PC-3 (cell line): ENCODE data around the gene ZNF407. TPM values are rescaled to one million over a fixed set of nuclear protein-coding genes. Genes with fewer than 3 reads are reported as not detected.

Source experiments
- ATAC-seq: fragments of 200-7000 bp; cut with Tn5 transposase; 2 replicates; pipeline ENCODE4 v1.9.1; 2020; ENCODE audit warnings: mild to moderate bottlenecking, moderate library complexity
- BruUV-seq: library from RNA; stranded (reverse); fragments of 400-500 nt; replicated peaks from 2 replicates; lab custom pipeline; 2021; lab: Mats Ljungman, UMichigan
- CTCF ChIA-PET: fragments of 300-600 bp; sonication (Branson Sonifier 250); formaldehyde crosslinking; loops from one replicate; lab custom pipeline; 2022; ENCODE audit warnings: antibody characterized with exemption; lab: Charles Lee
- POLR2A ChIA-PET: fragments of 300-600 bp; sonication (Branson Sonifier 250); formaldehyde crosslinking; loops from one replicate; lab custom pipeline; 2022; ENCODE audit warnings: antibody characterized with exemption; ENCODE audit not compliant: unreplicated experiment; lab: Charles Lee
- DNase-seq: peaks from one replicate; pipeline ENCODE4 v3.0.0-alpha.2; 2015
- H2AFZ ChIP-seq: fragments of 300-600 bp; sonication (generic); 2 replicates; pipeline ENCODE4 v1.6.0; 2016; ENCODE audit warnings: antibody characterized with exemption, low read length
- H3F3A ChIP-seq: fragments of 300-600 bp; sonication (generic); one replicate; pipeline ENCODE4 v1.6.0; 2017; ENCODE audit warnings: antibody characterized with exemption, low read length, control low read depth, mild to moderate bottlenecking; ENCODE audit not compliant: unreplicated experiment
- H3K27ac ChIP-seq: fragments of 300-600 bp; sonication (generic); 2 replicates; pipeline ENCODE4 v1.5.1; 2016; ENCODE audit warnings: mild to moderate bottlenecking, low read length
- H3K27me3 ChIP-seq: fragments of 300-600 bp; sonication (generic); 2 replicates; pipeline ENCODE4 v1.6.1; 2016; ENCODE audit warnings: low read length, mixed read lengths
- H3K36me3 ChIP-seq: fragments of 300-600 bp; sonication (generic); 2 replicates; pipeline ENCODE4 v1.6.1; 2016; ENCODE audit warnings: low read depth, mixed run types, low read length, mixed read lengths
- H3K4me1 ChIP-seq: fragments of 300-600 bp; sonication (generic); 2 replicates; pipeline ENCODE4 v1.5.1; 2016; ENCODE audit warnings: low read length; ENCODE audit not compliant: insufficient read depth
- H3K4me2 ChIP-seq: fragments of 300-600 bp; sonication (generic); 2 replicates; pipeline ENCODE4 v1.6.0; 2016; ENCODE audit warnings: low read length
- H3K4me3 ChIP-seq: fragments of 300-600 bp; sonication (generic); 2 replicates; pipeline ENCODE4 v1.5.1; 2016; ENCODE audit warnings: mild to moderate bottlenecking, low read length, mixed read lengths
- H3K79me2 ChIP-seq: fragments of 300-600 bp; sonication (generic); 2 replicates; pipeline ENCODE4 v1.6.1; 2017; ENCODE audit warnings: low read length, mixed read lengths
- H3K9ac ChIP-seq: fragments of 300-600 bp; sonication (generic); 2 replicates; pipeline ENCODE4 v1.6.0; 2016; ENCODE audit warnings: mild to moderate bottlenecking, low read length
- H3K9me2 ChIP-seq: fragments of 300-600 bp; sonication (generic); replicated peaks from 2 replicates; pipeline ENCODE4 v1.6.1; 2016; ENCODE audit warnings: mixed run types, low read length, mixed read lengths
- H3K9me3 ChIP-seq: fragments of 300-600 bp; sonication (generic); 2 replicates; pipeline ENCODE4 v1.6.1; 2016; ENCODE audit warnings: low read length, mixed read lengths
- H4K20me1 ChIP-seq: fragments of 300-600 bp; sonication (generic); 2 replicates; pipeline ENCODE4 v1.6.1; 2016; ENCODE audit warnings: low read length, mixed read lengths
- EZH2 ChIP-seq: fragments of 300-600 bp; sonication (generic); IDR thresholded peaks from one replicate; pipeline ENCODE4 v1.6.1; 2017; ENCODE audit warnings: antibody characterized with exemption, mild to moderate bottlenecking, low read length; ENCODE audit not compliant: unreplicated experiment
- EZH2phosphoT487 ChIP-seq: fragments of 300-600 bp; sonication (generic); IDR thresholded peaks from 2 replicates; pipeline ENCODE4 v1.6.1; 2018; ENCODE audit warnings: mild to moderate bottlenecking, antibody characterized with exemption, low read length, borderline replicate concordance
- intact Hi-C: fragments of 100-400 bp; cut with micrococcal nuclease; formaldehyde crosslinking; loops from 2 replicates; pipeline ENCODE4 v1.9.0; 2023
- total RNA-seq: library from RNA; depleted of rRNA; stranded (reverse); fragments of >200 nt; gene quantifications from 2 replicates; pipeline ENCODE4 v1.2.3, GENCODE V29; 2014
- TF ChIP-seq, protein P1 (sequence below): fragments of 300-600 bp; sonication (generic); conservative IDR thresholded peaks from 2 replicates; pipeline ENCODE4 v1.5.1; 2017; ENCODE audit warnings: antibody characterized with exemption, low read depth, mild to moderate bottlenecking, low read length

ZNF407 gene
- total RNA-seq, 1 experiment from 2014 or later: 9.3 TPM

DNA sequence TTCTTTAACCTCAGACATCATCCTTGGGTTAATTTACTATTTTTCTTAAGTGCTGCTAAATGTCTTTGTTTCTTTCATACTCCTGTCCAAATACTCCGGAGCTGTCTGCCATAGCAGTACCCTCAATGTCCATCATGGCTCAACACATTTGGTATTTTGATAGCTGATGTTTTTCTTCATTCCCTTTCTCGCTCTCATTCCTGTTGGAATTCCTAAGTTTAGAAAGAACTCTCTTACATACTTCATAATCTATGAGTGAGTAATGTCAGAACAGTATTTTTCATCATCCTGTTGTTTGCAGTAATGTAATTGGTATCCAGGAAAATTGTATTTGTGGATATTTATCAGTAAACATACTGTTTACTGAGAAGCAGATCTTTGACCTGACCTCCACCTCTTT lies 328.4 kb downstream of the ZNF407 start:
- ChIA-PET POLR2A (no interaction called here), CTCF (no interaction called here)
- no peaks in the 10 kb centered on the region for H3F3A ChIP-seq
- no peaks in the 10 kb centered on the region for H3K9me2 ChIP-seq
- H3K9me3 ChIP-seq: no peaks in the 10 kb centered on the region
- H3K27ac ChIP-seq: no peak overlapping the region
- no peak overlapping the region for H3K4me2 ChIP-seq
- ATAC-seq (no peak), DNase-seq (no peak)
- H3K4me1 ChIP-seq: no peaks in the 10 kb centered on the region
- H3K27me3 ChIP-seq: no peaks in the 10 kb centered on the region
- no peak overlapping the region for H3K4me3 ChIP-seq
- no peak for TF ChIP-seq EZH2phosphoT487
- TF ChIP-seq EZH2: no peak
- TF ChIP-seq, protein P1, sequence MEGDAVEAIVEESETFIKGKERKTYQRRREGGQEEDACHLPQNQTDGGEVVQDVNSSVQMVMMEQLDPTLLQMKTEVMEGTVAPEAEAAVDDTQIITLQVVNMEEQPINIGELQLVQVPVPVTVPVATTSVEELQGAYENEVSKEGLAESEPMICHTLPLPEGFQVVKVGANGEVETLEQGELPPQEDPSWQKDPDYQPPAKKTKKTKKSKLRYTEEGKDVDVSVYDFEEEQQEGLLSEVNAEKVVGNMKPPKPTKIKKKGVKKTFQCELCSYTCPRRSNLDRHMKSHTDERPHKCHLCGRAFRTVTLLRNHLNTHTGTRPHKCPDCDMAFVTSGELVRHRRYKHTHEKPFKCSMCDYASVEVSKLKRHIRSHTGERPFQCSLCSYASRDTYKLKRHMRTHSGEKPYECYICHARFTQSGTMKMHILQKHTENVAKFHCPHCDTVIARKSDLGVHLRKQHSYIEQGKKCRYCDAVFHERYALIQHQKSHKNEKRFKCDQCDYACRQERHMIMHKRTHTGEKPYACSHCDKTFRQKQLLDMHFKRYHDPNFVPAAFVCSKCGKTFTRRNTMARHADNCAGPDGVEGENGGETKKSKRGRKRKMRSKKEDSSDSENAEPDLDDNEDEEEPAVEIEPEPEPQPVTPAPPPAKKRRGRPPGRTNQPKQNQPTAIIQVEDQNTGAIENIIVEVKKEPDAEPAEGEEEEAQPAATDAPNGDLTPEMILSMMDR: no peak
- no TSS peak for BruUV-seq
- intact Hi-C loops: no loop called here
- H3K9ac ChIP-seq: no peak overlapping the region
- no peaks in the 10 kb centered on the region for H3K79me2 ChIP-seq
- no peak overlapping the region for H2AFZ ChIP-seq
- no peaks in the 10 kb centered on the region for H4K20me1 ChIP-seq
- H3K36me3 ChIP-seq: no peaks in the 10 kb centered on the region

DNA sequence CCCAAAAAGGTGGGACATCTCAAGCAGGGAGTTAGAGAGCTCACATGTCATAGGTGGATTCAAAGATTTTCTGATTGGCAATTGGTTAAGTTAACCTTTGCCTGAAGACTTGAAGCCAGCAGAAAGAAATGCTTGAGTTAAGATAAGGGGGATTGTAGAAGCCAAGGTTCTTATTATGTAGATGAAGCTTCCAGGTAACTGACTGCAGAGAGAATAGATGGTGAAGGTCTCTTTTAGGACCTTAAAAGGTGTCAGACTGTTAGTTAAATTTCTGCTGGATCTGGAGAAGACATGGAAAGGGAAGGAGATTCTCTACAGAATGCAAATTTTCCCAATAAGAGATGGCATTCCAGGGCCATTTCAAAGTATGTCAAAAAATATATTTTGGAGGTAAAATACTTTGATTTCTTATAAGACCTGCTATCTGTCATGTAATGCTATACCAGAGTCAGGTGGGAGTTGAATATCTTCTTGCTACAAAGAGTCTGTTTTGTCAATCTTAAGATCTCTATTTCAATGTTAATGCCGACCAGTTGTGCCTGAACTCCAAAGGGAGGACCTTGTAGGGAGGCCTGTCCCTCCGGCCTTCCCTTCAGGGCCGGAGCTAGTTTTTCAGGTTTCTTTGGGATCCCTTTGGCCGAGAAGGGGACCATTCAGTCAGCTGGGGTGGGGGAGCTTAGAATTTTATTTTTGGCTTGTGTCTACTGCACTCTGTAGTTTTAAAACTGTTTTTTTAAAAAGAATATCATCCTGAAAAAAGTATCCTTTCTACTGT lies 330.7 kb downstream of the ZNF407 start:
- H3K36me3 ChIP-seq: no peaks in the 10 kb centered on the region
- H3K4me2 ChIP-seq: no peak overlapping the region
- no peaks in the 10 kb centered on the region for H3K9me3 ChIP-seq
- TF ChIP-seq EZH2phosphoT487: no peak
- TF ChIP-seq, protein P1: no peak
- no peak overlapping the region for H2AFZ ChIP-seq
- H3K79me2 ChIP-seq: no peaks in the 10 kb centered on the region
- H3K9ac ChIP-seq: no peak overlapping the region
- H3K27ac ChIP-seq: no peak overlapping the region
- no peak overlapping the region for H3K4me3 ChIP-seq
- ATAC-seq (no peak), DNase-seq (no peak)
- no peaks in the 10 kb centered on the region for H3F3A ChIP-seq
- H3K4me1 ChIP-seq: no peaks in the 10 kb centered on the region
- no peaks in the 10 kb centered on the region for H3K9me2 ChIP-seq
- no peaks in the 10 kb centered on the region for H3K27me3 ChIP-seq
- POLR2A ChIA-PET: no interaction called here
- BruUV-seq: no TSS peak
- no peaks in the 10 kb centered on the region for H4K20me1 ChIP-seq
- CTCF ChIA-PET: no interaction called here
- intact Hi-C loops: no loop called here

DNA sequence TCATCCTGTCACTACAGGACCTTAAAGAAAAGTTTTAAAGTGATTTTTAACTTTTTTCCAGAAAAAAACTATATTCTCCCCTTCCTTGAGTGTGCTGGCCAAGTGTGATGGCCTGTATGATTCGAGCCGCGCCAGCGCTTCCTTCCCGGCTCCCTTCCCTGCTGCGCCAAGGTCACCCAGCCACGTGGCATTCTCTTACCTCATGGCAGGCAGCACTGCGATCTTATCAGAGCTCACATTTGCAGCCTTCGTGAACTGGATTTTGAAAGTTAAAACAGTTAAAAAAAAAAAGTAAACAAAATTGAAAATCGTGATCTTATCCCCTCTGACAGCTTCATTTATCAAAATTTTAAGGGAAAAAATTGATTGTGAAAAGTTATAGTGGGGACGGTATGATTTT lies 331.4 kb downstream of the ZNF407 start:
- DNase-seq (no peak), ATAC-seq (no peak)
- intact Hi-C loops: no loop called here
- BruUV-seq: no TSS peak
- no peaks in the 10 kb centered on the region for H3K4me1 ChIP-seq
- no peaks in the 10 kb centered on the region for H3K79me2 ChIP-seq
- no peaks in the 10 kb centered on the region for H3F3A ChIP-seq
- H3K4me3 ChIP-seq: no peak overlapping the region
- no peak overlapping the region for H3K27ac ChIP-seq
- ChIA-PET POLR2A (no interaction called here), CTCF (no interaction called here)
- no peaks in the 10 kb centered on the region for H3K9me3 ChIP-seq
- no peak for TF ChIP-seq EZH2
- TF ChIP-seq, protein P1: no peak
- TF ChIP-seq EZH2phosphoT487: no peak
- no peaks in the 10 kb centered on the region for H3K9me2 ChIP-seq
- no peak overlapping the region for H3K4me2 ChIP-seq
- H3K36me3 ChIP-seq: no peaks in the 10 kb centered on the region
- H4K20me1 ChIP-seq: no peaks in the 10 kb centered on the region
- H3K27me3 ChIP-seq: no peaks in the 10 kb centered on the region
- H2AFZ ChIP-seq: no peak overlapping the region
- H3K9ac ChIP-seq: no peak overlapping the region
